Stimulated activated CD8-positive, alpha-beta memory T cell treated with anti-CD3 and anti-CD28 coated beads, Interleukin-12 subunit alpha, Interleukin-12 subunit beta, amount 100 ng/mL, for 1 hour (primary cell): ENCODE data around the gene GIPR.
"Not testable (repeated sequence)": the region's sequence is repeated elsewhere in the genome, so short reads cannot be mapped to it uniquely, and the experiment has no call there.

Source experiments
- DNase-seq: peaks from one replicate; pipeline ENCODE4 v3.0.0-alpha.2; 2020; ENCODE audit warnings: low read depth

GIPR gene, protein sequence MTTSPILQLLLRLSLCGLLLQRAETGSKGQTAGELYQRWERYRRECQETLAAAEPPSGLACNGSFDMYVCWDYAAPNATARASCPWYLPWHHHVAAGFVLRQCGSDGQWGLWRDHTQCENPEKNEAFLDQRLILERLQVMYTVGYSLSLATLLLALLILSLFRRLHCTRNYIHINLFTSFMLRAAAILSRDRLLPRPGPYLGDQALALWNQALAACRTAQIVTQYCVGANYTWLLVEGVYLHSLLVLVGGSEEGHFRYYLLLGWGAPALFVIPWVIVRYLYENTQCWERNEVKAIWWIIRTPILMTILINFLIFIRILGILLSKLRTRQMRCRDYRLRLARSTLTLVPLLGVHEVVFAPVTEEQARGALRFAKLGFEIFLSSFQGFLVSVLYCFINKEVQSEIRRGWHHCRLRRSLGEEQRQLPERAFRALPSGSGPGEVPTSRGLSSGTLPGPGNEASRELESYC

DNA sequence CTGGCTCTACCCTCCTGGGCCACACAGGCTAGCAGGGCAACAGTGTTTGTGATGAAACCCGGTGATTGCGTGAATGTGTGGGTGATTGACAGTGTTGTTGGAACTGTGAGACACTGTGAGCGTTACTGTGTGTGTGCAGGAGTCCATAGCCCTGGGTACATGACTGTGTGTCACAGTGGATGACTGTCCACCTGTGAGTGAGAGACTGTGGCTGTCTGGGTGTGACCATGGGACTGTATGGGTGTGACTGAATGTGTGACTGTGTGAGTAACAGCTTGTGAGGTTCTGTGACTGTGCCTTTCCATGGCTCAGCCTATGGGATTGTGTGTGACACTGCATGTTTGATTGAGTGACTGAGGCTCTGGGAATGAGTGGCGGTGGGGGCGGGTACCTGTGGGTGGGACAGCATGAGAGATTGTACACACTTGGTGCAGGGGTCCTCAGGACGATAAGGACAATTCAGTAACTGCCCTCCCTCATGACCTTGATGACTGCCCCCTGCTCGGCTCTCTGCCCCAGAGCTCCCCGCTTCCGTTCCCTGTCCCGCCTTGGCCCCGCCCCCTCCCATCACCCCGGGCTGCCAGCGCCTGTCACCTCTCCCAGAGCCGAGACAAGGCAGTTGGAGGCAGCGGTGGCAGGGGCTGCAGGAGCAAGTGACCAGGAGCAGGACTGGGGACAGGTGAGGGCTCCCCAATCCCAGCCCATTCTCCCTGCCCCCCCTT, at the start of gene GIPR:
Gene GIPR (plus strand): TSS at position 602 of the 722 bp plus-strand sequence. CDS start 1,300 bp downstream, outside the sequence.
- peak; percentile 36 for DNase-seq

DNA sequence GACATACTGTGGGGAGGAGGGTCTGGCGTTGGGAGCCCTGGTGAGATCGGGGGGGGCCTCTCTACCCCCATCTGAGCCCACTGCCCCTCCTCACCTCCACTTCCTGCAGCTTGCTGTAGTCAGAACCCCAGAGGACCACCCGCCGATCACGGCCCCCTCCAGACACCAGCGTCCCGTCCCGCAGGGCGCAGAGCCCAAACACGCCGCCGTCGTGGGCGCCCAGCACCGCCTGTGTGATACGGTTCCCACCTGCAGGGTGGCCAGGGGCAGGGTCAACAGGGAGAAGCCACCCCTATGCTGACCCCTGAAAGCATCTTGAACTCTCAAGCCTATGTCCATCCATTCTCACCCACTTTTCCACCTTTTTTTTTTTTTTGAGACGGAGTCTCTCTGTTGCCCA, 46.6 kb upstream of the GIPR start:
- DNase-seq: no peak

DNA sequence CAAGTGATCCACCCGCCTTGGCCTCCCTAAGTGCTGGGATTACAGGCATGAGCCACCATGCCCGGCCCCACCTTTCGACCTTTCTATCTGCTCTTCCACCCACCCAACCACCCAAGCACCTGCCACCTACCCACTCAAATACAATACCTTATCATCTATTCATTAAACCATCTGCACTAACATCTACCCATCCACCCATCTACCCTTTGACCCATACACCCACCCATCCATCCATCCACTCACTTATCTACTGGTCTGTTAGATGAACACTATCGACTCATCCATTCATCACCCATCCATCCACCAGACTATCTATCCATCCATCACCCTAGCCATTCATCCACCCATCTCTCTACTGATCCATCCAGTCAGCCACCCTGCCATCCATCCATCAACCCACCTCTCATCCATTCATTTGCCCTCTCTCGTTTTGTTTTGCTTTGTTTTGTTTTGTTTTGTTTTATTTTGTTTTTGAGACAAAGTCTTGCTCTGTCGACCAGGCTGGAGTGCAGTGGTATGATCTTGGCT, 46.0 kb upstream of the GIPR start:
- DNase-seq: no peak

DNA sequence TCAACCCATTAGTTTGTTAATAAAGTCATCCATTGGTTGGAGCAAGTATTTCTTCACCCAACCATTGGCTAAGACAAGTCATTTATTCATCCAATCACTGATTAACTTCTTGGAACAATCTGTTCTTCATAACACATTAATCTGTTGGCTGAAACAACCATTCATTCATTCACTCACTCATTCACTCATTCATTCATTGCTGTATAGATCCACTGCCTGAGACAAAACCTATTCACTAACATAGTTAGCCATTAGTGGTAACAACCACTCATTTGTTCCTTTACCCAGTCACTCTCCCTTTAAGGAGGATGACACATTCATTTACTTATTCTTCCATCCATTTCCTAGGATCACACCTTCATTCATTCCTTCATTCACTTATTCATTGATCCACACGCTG, 44.0 kb upstream of the GIPR start:
- DNase-seq: no peak

DNA sequence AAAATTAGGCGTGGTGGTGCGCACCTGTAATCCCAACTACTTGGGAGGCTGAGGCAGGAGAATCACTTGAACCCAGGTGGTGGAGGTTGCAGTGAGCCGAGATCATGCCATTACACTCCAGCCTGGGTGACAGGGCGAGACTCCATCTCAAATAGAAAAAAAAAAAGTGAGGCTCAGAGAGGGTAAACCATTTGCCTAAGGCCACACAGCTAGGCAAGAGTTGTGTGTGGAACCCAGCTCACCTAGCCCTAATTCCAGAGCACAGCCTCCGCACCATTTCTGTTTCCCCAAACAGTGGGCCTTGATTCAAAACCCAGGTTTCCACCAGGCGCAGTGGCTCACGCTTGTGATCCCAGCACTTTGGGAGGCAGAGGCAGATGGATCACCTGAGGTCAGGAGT, 39.8 kb upstream of the GIPR start:
- DNase-seq: not testable (repeated sequence)

DNA sequence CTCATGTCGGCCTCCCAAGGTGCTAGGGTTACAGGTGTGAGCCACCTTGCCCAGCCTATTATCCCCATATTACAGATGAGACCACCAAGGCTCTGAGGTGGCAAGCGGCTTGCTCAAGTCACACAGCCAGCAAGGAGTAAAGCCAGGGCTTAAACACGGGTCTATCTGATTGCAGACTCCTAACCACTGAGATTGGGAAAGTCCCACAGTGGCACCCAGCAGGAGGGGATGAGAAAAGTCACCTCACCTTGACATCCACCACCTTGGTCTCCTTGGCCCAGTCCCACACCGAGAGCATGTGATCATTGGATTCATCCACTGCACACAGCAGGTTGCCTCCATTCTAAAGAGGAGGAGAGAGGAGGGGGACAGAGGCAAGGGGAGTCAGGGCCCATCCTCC, 38.3 kb upstream of the GIPR start:
- DNase-seq: no peak

DNA sequence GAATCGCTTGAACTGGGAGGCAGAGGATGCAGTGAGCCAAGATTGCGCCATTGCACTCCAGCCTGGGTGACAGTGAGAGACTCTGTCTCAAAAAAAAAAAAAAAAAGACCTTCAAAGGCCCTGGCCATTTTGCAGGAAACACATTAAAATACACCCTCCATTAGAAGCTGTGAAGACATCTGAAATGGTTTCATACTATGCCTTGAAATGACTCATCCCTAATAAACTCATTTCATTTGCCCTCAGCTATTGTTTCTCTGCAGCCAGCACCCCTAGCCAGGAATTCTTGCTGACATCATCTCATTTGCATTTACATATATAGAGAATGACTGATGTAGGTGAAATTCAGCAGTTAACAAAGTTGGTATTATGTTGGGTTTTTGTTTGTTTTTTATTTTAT, 37.6 kb upstream of the GIPR start:
- DNase-seq: no peak

DNA sequence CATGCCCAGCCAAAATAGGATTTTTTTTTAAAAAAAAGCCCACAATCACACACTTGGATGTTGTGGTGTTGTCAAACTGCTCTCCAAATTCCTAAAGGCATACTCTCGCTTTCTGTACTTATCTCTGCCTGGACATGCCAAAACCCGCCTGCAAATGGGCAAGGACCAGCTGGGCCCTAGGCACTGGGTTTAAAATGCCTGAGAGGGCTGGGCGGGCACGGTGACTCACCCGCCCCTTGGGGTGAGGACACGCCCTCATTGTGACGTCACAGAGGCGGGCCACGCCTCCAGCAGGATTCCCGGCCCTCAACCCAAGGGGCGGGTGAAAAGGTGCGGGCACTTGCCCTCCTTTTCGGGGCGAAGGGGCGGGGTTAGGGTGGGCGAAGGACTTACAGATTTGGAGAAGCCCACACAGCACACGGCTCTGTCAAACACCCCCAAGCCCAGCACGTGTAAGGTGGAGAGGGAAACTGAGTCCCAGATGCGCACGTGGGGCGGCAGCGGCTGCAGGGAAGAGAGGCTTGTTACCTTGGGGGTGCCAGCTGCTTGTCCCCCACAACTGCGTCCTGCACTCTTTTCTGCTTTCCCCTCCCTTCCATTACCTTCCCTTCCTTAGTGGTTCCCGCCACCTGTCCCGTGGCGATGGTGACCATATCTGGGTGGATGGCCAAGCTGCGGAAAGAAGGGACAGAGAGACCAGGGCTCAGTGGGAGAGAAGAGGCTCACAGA, 35.4 kb upstream of the GIPR start:
- DNase-seq: no peak

DNA sequence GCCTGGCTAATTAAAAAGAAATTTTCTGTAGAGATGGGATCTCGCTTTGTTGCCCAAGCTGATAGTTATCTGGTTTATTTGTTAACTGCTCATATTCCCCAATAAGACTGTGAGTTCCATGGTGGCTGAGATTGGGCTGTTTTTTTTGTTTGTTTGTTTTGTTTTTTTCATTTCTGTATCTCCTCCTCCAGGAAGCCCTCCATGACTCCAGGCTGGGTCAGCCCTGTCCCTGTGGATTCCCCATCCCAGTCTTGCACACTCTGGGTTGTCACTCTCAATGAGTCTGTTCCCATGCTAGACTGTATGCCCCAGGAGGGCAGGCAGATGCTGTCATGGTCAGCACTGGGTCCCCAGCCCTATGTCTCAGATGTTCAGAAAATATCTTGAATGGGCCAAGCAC, 31.7 kb upstream of the GIPR start:
- DNase-seq: no peak

DNA sequence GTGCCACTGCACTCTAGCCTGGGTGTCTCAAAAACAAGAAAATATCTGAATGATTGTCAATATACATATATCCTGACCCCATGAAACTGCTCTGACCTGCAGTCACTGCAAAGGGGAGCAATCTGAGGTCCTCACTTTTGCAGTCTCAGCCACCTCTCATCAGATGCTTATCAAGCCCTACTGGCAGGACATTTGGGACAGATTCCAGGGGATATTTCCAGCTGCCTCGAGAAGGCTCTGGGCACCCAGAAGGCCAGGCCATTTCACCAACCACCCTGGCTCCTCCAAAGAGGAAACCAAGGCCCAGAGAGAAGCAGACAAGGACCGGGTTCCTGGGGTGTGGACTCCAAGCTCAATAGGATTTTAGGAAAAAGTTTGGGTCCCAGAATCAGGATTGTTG, 31.1 kb upstream of the GIPR start:
- no peak for DNase-seq

DNA sequence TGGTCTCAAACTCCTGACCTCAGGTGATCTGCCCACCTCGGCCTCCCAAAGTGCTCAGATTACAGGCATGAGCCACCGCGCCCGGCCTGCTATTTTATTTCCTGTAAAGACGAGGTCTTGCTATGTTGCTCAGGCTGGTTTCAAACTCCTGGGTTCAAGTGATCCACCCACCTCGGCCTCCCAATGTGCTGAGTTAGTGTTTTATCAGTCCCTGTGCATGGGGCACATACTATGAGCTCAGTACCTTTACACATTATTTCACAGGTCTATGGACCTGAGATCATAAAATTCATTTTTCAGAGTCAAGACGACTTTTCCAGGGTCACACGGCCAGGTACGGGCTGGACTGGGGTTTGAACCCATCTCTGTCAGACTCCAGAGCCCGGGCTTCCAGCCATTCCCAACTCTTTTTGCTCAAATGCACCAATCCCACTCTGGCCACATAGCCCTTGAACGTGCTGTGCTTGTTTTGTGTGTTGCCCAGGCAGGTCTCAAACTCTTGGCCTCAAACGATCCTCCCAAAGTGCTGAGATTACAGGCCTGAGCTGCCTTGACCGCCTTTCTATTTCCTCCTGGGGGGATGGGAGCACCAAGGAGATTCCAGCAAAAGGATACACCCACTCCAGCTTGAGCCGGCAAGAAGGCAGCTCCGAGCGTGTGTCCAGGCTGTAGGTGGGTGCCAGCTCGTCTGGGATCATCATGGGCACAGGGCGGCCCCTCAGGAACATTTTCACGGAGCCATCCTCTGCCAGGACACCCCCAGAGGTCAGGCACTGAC, 29.9 kb upstream of the GIPR start:
- no peak for DNase-seq

DNA sequence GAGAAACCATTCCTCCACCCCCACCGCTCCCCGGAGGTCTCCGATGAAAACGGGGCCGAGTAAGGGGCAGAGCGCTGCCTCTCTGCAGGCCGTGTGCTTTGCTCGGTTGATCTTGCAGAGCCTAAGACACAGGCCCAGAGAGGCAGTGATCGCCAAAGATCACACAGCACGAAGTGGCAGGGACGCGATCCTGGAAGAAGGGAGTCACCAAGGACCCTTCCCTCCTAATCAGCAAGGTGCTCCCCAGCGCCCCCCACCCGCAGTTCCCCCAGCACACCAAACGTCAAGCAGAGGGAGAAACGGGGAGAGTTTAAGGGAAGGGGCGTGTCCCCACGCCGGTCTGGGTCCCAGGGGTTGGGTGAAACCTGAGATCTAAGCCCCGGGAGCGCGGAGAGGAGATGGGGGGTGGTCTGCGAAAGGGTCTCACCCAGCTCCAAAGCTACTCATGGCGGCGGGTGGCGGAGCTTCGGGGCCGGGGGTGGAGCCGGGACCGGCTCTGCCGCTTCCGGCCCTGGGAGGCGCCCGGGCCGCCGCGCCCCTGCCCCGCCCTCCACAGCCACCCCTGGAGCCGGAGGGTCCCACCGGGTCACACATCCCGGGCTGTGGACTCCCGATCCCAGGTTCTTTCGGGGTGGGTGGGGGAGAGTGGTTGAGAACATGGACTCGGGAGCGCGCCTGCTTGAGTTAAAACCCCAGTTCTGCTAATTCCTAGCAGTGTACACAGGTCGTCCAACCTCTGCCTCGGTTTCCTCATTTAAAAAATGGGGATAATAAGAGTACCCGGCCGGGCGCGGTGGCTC, 28.9 kb upstream of the GIPR start, which contains the start of gene EML2:
Gene EML2 (minus strand): TSS at position 468 of the 800 bp plus-strand sequence. CDS start 21 bp downstream, at position 447.
- peak; percentile 35 for DNase-seq

DNA sequence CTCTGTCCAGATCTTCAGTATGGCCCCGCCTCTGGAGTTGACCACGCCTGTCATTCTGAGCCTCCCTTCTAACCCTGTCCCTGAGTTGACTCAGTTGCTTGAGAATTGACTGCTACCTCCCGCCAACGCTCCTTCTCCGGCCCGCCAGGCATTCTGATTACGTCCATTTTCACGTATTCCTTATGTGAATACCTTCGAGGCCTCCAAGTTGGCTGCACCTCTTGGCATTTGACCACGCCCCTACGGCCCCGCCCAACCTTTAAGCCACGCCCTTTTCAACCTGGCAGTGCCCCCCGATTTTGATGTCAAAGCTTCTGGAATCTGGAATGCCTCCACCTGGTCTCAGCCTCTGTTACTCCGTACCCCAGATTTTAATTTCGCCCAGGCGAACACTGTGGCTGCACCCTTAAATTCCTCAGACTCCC, 27.2 kb upstream of the GIPR start:
- DNase-seq: no peak

DNA sequence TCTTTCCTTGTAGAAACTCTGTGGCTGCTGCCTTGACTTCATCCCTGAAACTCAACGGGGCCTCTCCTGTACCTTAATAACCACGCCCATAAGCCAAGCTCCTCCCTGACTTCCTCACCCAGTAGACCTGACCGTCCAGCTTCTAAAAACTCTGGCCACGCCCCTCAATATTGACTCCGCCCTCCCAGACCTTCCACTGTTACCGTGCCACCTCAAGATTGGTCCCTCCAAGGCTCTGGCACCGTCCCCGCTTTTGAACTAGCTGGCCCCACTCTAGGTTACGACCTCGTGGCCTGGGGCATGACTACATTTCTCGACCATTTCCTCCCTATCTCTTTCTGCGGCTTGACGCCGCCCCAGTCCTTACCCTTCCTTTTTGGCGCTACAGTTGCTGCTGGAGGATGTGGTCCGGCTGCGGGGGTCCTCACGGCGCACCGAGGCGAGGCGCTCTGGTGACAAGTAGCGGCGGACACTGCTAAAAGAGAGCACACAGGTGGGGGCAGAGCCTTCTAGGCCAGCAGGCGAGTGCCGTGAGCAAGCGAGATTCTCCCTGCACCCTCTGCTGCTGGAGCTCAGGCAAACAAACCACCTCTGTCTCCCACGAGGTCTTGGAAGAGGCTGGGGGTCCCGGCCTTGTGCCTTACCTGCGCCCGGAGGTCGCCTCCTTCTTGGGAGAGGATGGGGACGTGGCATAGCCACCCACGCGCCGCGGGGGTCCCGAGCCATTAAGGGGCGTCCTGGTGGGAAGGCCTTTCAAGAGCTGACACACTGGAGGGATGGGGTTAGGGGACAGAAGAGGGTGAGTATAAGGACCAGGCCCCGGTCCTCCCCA, 26.5 kb upstream of the GIPR start:
- DNase-seq: peak; percentile 30

DNA sequence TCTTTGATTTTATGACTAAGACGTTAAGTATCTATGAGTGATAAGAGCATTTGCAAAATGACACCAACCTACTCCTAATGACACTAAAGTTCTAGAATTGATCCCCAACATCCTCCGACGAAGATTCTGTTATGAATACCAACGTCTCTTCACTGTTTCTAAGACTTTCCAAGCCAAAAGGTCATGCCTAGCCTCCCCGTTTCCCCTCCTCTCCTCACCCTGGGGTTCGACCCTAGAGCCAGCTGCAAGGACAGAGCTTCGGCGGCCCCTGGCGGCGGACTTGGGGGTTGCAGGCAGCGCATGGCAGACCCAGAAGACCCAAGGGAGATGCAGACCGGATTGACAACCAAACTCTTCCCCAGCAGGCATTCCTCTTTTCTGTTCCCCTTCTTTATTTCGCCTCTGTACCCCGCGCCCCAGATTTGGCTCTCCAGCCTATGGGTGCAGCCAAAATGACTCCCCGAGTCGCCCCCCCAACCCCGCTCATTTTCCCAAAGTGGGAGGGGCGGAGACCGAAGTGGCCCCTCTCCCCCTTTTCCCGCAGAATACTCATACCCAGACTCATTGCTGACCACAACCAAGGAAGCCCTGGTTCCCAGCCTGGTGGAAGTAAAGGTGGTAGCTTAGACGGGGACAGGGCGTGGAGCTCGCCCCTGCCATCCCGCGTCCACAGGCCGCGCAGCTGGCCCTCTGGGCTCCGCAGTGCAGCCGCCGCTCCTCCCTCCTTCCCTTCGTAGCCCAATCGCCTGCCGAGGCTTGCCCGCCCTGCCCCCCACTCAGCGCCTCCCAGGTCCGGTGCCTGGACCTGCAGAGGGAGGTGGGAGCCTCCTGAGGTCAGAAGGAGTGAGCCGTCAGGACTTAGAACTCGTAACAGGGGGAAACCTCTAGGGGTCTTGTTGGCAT, 24.7 kb upstream of the GIPR start:
- DNase-seq: peak; percentile 84

DNA sequence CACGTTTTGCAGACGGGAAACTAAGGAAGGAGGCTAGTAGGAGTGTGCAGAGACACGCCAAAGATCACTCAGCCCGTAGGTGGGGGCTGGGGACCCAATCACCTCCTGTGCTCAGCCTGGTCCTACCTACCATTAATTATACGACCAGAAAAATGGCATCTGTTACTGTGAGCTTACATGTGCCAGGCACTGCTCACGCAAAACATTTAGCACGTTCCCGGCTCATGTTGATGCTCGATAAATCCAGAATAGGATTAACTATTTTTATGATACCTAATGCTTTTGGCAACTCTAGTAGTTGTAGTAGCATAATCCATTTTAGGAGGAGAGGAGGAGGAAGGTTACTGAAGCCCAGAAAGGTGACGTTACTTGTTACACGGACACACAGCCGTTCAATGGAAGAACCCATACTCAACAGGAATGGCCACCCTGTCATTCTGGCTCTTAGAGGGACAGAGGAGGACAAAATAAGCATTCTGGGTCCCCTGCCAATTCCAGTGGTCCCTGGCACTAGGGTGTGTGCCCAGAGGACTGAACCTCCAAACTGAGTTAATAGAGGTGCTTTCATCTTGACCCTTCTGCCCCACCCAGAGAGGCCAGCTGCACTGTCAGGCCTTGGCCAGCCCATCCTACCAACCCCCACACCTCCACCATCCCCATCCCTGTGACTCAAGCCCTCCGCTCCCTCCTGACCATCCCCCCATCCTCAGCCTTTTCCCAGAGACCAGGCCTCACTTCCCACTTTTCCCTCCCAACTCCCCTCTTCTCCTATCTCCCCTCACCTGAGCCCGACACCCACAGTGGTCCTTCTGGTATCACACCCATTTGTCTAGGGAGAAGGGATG, 23.9 kb upstream of the GIPR start:
- no peak for DNase-seq

DNA sequence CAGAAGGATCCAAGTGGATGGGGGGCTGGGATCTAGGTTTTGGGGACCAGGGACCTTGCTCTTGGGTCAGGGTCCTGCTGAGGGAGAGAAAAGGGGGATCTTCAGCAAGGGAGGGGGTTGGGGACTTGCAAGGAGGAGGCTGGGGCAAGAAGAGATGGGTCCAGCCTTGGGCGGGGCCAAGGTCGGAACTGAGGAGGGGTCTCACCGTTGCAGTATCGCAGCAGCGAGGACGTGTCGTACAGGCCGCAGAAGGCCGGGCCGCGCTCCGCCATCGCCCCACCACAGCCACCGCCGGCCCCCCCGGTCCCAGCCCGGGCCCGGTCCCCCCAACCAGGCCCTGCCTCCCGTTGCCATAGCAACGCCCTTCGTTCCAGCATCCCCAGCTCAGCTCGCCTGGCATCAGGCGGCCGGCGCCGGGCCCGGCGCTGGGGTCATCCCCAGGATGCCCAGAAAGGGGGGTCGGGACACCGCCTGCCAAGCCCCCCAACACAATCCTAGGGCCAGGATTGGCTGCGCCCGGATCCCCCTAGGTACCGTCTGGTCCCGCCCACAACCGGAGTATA, 22.9 kb upstream of the GIPR start:
- no peak for DNase-seq
